GM11168 (cell line): ENCODE results near the gene ZNF579.

Experiments
- in situ Hi-C: fragments of 300-500 bp; cut with MboI; formaldehyde crosslinking; loops from one replicate; pipeline ENCODE4 v1.12.0; 2022; ENCODE audit warnings: low sequenced_read_pairs; ENCODE audit not compliant: unreplicated experiment

The ZNF579 gene, protein sequence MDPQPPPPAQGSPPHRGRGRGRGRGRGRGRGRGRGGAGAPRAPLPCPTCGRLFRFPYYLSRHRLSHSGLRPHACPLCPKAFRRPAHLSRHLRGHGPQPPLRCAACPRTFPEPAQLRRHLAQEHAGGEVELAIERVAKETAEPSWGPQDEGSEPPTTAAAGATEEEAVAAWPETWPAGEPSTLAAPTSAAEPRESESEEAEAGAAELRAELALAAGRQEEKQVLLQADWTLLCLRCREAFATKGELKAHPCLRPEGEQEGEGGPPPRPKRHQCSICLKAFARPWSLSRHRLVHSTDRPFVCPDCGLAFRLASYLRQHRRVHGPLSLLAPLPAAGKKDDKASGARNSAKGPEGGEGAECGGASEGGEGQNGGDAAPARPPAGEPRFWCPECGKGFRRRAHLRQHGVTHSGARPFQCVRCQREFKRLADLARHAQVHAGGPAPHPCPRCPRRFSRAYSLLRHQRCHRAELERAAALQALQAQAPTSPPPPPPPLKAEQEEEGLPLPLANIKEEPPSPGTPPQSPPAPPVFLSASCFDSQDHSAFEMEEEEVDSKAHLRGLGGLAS

DNA sequence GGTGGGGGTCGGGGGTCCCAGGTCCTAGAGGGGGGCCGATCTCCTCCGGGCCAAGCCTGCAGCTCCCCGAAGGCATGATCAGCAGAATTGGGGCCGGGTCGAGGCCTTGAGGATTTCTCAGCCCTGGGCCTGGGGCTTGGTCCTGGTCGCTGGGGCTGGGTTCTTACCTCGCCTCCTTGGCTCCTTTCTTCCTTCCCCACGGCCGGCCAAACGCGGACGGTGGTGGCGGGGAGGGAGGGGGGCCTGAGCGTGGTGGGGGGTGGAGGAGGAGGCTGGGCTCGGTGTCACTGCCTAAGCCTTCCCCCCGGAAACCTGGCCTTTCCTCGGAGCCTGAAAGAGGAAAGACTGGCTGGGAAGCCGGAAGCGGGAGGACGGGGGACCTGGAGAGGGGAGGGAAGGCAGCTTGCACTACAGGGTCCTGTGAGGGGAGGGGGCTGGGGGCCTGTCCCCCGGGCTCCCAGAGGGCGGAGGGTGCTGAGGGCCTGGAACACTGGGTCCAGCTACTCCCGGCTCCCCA lies at the start of gene ZNF579:
Gene ZNF579, minus strand, starts transcription at position 221 of the 517 bp plus-strand sequence. CDS start 1,209 bp downstream, outside the sequence.
- in situ Hi-C loops, result no loop called here

DNA sequence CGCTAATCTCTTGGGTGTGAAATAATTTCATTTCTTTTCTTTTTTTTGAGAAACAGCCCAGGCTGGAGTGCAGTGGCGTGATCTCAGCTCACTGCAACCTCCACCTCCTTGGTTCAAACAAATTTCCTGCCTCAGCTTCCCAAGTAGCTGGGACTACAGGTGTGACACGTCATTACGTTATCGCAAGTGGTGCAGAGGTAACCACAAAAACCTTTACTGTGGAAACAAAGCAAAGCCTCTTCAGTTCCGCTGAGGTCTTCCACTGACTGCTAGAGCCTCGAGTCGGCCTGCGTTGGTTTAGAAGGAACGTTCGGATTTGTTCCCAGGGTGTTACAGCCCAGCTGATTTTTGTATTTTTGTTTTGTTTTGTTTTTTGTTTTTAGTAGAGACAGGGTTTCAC lies 45.7 kb upstream of the ZNF579 start:
- in situ Hi-C loops, result loop anchor here (5.0 kb wide), 1 partner anchor 109 kb away; no protein-coding TSS in a partner anchor

DNA sequence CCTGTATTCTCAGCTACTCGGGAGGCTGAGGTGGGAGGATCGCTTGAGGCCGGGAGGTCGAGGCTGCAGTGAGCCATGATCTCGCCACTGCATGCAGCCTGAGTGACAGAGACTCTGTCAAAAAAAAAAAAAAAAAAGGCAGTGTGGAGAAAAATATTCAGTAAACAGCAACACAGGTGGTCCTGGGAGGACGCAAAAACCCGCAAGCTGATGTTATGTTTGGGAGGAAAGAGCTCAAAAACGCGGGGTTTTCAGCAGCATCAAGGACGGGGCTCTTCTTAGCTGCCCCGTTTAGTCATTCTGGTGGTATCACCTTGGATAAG lies 44.3 kb upstream of the ZNF579 start:
- in situ Hi-C loops, result loop anchor here (5.0 kb wide), 1 partner anchor 108 kb away; no protein-coding TSS in a partner anchor

DNA sequence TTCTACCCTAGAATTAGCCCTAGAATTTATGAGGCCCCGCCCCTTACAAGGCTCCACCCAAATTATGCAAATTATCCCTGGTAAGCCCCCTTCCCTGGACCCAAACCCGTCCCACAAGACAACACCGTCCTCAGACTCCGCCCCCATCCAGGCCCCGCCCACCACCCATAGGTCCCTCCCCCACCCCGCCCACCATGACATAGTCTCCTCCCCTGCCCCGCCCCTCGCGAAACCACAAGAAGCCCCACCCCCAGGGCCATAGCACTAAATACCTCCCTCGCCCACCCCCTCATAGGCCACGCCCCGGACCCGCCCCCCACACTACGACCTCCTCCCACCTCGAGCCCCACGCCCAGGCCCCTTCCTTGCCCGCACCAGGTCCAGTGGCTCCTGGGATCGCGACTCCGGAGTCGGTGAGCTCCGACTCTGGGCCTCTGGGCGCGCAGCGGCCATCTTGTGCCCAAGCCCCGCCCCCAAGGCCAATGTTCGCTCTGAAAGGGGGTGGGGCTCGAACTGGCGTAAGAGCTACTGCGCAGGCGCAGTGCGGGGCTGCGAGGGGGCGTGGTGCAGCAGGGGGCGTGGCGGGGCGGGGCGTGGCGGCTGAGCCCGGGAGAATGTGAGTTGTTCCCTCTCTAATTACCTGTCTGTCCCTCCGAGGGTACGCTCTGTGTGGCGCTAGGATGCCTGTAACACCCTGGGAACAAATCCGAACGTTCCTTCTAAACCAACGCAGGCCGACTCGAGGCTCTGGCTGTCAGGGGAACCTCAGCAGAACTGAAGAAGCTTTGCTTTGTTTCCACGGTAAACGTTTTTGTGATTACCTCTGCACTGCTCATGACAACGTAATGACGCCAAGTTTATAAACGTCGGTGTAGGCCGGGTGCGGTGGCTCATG lies 43.7 kb upstream of the ZNF579 start, which contains the start of gene ZNF784:
Gene ZNF784, minus strand, starts transcription at position 458 of the 895 bp plus-strand sequence. Its CDS starts 5 bp downstream, at position 453.
- in situ Hi-C loops, result loop anchor here (5.0 kb wide), 1 partner anchor 107 kb away; no protein-coding TSS in a partner anchor

DNA sequence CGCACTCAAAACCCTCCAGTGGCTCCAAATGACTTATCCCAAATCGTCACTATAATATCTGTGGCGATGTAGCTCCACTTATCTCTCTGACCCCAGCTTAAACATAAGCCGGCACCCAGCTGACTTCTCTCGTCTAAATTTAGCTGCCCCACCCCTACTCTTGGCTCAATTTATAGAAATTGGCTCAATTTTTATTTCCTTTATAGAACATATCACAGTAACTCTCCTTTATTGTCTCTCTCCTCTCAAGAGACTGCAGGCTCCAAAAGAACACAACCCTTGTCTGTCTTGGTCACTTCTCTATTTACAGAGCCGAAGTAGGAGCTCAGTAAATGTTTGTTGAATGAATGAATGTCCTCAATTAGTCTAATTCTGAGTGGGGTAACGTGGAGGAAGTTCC lies 42.9 kb upstream of the ZNF579 start:
- in situ Hi-C loops, result no loop called here

DNA sequence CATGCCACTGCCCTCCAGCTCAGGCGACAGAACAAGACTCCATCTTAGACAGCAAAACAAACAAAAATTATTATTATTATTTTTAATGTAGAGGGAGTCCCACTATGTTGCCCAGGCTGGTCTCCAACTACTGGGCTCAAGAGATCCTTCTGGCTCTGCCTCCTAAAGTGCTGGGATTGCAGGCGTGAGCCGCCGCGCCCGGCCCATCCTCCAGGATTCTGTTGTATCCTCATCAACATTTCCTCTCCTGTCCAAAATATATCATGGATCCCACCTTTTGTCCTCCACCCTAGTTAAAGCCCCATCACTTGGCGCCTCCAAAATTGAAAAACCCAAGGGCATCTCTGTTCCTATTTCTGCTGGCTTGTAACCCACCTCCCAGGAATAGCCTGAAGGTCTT lies 42.5 kb upstream of the ZNF579 start:
- in situ Hi-C loops, result no loop called here

DNA sequence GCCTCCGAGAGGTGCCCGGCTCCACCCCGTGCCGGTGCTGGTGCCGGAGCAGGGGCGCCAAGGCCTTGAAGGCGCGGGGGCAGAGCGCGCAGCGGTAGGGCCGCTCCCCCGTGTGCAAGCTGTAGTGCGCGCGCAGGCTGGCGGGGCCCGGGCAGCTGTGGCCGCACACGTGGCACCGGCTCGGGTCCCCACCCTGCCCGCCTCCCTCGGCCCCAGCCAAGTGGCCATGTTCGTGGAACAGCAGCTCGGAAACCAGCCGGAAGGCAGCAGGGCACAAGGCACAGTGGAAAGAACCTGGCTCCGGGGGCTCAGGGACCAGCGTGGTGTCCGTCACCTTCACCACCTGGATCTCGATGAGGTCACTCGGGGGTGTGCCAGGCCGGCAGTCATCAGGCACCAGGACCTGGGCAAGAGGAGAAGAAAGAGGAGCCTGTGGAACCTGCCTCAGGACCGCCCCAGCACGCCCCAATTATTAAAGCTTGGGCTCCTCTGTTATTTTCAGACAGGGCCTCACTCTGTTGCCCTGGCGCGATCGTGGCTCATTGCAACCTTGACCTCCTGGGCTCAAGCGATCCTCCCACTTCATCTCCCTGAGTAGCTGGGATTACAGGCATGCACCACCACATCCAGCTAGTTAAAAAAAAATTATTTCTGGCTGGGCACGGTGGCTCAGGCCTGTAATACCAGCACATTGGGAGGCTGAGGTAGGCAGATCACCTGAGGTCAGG lies 41.8 kb upstream of the ZNF579 start:
- in situ Hi-C loops, result no loop called here

DNA sequence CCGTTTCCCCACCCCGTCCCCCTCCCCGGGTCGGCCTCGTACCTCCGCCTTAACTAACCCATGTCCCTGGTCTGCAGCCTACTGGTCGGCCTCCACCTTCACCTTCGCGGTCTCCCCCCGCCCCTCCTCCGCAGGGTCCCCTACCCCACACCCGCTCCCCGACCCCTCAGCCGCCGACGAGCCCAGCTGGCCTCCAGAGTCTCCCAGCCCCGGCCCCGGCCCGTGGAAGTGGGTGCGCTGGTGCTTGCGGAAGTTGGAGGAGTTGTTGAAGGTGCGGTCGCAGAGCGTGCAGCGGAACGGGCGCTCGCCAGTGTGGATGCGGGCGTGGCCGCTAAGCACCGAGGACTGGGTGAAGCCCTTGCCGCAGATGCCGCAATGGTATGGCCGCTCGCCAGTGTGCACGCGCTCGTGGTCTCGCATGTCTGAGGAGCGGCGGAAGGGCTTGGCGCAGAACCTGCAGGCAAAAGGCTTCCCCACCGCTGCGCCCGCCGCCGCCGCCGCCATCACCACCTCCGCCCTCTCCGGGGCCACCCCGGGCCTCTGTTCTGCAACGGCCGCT lies 41.1 kb upstream of the ZNF579 start:
- in situ Hi-C loops, result no loop called here

DNA sequence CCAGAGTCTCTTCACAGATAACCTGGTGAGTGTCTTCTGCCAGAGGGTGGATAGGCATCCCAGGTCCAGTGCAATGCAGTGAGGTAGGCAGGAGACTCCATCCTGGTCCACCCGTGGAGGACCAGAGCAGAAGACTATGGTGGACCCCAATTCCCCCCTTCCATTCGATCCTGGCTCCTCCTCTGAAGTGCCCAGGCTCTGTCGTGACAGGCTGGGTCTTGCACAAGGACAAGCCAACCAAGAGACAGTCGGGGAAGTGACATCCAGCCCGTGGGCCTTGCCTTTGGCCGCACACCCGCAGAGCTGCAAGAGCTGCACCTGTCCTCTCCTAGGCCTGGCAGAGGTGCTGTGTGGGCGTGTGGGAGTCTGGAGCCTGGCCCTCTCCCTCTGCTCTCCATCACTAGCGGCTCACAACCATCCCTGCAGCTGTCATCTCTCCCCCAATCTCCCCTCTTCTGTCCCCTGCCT lies 40.6 kb upstream of the ZNF579 start:
- in situ Hi-C loops, result no loop called here

DNA sequence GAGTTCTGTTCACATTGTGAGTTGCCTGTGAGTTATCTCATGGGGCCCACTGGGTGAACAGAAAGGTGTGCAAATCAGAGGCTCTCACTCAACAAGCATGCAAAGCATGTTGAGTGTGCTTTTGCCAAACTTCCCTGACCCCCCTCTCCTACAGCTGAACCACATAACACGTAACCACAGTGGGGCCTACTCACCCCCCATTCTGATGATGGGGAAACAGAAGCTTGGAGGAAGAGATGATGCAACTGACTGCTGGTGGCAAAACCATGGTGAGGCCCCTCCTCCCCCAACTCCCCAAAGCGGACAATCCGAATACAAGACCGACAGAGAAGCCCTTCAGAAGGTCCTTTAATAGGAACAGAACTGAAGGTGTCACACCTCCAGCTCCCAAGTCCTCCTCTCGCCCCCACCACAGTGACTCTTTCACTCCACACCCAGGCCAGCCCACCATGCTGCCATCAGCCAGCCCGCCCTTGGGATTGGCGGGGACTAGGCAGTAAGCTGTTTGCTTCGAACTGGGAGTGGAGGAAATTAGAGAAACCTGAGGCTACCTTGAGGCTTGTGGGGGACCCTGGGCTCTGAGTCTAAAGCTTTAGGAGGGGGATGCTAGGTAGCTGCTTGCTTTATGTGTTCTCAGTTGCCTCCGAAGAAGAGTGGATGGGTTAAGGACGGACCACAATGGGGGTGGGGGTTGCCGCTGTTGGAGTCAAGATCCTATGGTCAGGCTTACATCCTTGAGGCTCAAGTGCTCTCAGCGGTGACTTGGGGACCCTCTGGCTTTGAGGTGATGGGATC lies 40.0 kb upstream of the ZNF579 start:
- in situ Hi-C loops, result no loop called here

DNA sequence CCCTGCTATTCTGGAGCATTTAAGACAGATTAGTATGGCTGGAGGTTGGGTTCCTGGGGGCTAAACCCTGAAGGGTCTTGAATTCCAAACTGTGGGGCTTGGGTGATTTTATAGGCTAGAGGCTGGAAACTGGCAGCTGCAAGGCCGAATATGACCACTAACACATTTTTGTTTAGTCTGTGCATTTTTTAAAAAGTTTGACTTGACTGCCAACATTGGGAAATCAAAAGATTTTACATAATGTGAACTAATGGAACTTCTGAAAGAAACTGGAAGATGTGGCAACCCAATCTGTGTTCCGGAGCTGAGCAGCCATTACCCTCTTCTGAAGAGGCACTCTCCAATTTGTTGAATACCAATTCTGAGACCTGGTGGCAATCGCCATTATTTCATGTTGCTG lies 38.6 kb upstream of the ZNF579 start:
- in situ Hi-C loops, result no loop called here

DNA sequence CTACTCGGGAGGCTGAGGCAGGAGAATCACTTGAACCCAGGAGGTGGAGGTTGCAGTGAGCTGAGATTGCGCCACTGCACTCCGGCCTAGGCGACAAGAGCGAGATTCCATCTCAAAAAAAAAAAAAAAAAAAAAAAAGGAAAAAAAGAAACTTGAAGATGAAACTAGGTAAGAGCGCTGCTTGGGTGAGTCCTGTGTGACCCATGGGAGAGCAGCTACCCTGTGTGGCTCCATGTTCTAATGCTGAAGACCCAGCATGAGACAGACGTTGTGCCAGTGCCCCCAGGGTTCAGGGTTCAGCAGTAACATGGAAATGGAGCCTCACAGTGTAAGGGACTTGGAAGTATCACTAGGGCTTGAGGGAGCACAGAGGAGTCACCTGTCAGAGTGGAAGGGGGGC lies 37.8 kb upstream of the ZNF579 start:
- in situ Hi-C loops, result no loop called here

DNA sequence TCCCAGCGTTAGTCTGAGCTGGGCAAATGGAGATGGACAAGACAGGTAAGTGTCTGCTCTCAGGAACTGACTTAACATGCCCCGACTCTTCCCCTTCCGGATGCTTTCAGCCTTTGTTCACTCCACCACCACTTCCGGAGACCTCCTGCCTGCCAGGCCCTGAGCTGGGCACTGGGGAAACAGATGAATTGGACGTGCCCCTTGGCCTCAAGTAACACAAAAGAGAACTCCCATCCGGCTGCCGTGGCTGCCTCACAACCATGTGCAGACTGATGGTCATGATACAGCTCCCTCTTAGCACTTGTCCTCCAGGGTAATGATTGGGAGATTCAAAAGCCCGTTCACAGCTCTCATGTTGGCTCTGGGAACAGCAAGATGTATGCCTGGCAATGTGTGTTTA lies 36.8 kb upstream of the ZNF579 start:
- in situ Hi-C loops, result no loop called here

DNA sequence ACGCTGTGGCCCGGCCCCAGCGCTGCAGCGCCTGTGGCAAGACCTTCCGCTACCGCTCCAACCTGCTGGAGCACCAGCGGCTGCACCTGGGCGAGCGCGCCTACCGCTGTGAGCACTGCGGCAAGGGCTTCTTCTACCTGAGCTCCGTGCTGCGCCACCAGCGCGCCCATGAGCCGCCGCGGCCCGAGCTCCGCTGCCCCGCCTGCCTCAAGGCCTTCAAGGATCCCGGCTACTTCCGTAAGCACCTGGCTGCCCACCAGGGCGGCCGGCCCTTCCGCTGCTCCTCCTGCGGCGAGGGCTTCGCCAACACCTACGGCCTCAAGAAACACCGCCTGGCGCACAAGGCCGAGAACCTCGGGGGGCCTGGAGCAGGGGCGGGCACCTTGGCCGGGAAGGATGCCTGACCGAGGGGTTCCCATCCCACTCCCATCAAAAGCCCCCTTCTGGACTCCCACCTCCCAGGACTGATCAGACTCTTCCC lies 35.8 kb upstream of the ZNF579 start:
- in situ Hi-C loops, result no loop called here

DNA sequence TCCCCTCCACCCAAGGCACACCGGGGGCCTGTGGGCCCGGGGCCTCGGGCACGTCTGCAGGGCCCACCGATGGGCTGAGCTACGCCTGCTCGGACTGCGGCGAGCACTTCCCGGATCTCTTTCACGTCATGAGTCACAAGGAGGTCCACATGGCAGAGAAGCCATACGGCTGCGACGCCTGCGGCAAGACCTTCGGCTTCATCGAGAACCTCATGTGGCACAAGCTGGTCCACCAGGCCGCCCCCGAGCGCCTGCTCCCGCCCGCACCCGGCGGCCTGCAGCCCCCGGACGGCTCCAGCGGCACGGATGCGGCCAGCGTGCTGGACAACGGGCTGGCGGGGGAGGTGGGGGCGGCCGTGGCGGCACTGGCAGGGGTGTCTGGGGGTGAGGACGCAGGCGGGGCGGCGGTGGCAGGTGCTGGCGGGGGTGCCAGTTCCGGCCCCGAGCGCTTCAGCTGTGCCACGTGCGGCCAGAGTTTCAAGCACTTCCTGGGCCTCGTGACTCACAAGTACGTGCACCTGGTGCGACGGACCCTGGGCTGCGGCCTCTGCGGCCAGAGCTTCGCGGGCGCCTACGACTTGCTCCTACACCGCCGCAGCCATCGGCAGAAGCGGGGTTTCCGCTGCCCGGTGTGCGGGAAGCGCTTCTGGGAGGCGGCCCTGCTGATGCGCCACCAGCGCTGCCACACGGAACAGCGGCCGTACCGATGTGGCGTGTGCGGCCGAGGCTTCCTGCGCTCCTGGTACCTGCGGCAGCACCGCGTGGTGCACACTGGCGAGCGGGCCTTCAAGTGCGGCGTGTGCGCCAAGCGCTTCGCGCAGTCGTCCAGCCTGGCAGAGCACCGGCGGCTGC lies 35.1 kb upstream of the ZNF579 start:
- in situ Hi-C loops, result no loop called here

DNA sequence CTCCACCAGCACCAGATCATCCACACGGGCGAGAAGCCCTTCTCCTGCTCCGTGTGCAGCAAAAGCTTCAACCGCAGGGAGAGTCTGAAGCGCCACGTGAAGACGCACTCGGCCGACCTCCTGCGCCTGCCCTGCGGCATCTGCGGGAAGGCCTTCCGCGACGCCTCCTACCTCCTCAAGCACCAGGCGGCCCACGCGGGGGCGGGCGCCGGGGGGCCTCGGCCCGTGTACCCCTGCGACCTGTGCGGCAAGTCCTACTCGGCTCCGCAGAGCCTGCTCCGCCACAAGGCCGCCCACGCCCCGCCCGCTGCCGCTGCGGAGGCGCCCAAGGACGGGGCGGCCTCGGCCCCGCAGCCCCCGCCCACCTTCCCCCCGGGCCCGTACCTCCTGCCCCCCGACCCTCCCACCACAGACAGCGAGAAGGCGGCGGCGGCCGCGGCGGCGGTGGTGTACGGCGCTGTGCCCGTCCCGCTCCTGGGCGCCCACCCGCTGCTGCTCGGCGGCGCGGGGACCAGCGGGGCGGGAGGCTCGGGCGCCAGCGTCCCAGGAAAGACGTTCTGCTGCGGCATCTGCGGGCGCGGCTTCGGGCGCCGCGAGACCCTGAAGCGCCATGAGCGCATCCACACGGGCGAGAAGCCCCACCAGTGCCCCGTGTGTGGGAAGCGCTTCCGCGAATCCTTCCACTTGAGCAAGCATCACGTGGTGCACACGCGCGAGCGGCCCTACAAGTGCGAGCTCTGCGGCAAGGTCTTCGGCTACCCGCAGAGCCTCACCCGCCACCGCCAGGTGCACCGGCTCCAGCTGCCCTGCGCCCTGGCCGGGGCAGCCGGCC lies 34.3 kb upstream of the ZNF579 start:
- in situ Hi-C loops, result no loop called here
